ENCODE results near the gene RTL1.

Gene RTL1

GRCh38 chr14:100930270-100930669 is 26.7 kb upstream of the RTL1 start:
- no peaks in the 10 kb centered on the region for H3K27me3 ChIP-seq (ENCODE audit: insufficient read depth, poor library complexity, severe bottlenecking)
- no peak for TF ChIP-seq SPI1 (IDR thresholded peaks at IDR 0.05; ENCODE audit: borderline replicate concordance, low read depth)
- TF ChIP-seq GABPA (IDR thresholded peaks at IDR 0.05; ENCODE audit: low read depth), result no peak
- no peak overlapping the region for H3K4me3 ChIP-seq (replicated peaks; ENCODE audit: insufficient read depth, low read length)
- DNase-seq (ENCODE audit: low read depth in 1 of 2, low spot score in 1 of 2), result no peak
- H3K27ac ChIP-seq (replicated peaks), result no peak overlapping the region

GRCh38 chr14:100915560-100915959 is 12.0 kb upstream of the RTL1 start:
- no peak for DNase-seq (ENCODE audit: low read depth in 1 of 2, low spot score in 1 of 2)
- TF ChIP-seq SPI1 (IDR thresholded peaks at IDR 0.05; ENCODE audit: borderline replicate concordance, low read depth) (no peak), CTCF (IDR thresholded peaks at IDR 0.05; ENCODE audit: insufficient read depth, low read length) (no peak), POLR2AphosphoS5 (IDR thresholded peaks at IDR 0.05; ENCODE audit: low read depth) (no peak), GABPA (IDR thresholded peaks at IDR 0.05; ENCODE audit: low read depth) (no peak), REST (IDR thresholded peaks at IDR 0.05; ENCODE audit: insufficient replicate concordance, low read depth) (no peak)

GRCh38 chr14:100914597-100915021 is 11.1 kb upstream of the RTL1 start:
- Histone ChIP-seq H3K27me3 (ENCODE audit: insufficient read depth, poor library complexity, severe bottlenecking) (no peaks in the 10 kb centered on the region), H3K27ac (replicated peaks) (no peak overlapping the region), H3K4me3 (replicated peaks; ENCODE audit: insufficient read depth, low read length) (no peak overlapping the region)
- TF ChIP-seq POLR2AphosphoS5 (IDR thresholded peaks at IDR 0.05; ENCODE audit: low read depth) (no peak), SPI1 (IDR thresholded peaks at IDR 0.05; ENCODE audit: borderline replicate concordance, low read depth) (no peak), REST (IDR thresholded peaks at IDR 0.05; ENCODE audit: insufficient replicate concordance, low read depth) (no peak), CTCF (IDR thresholded peaks at IDR 0.05; ENCODE audit: insufficient read depth, low read length) (no peak), GABPA (IDR thresholded peaks at IDR 0.05; ENCODE audit: low read depth) (no peak)
- DNase-seq (ENCODE audit: low read depth in 1 of 2, low spot score in 1 of 2), result no peak

More at GRCh38 chr14:100915560-100915959, 12.0 kb upstream of the RTL1 start:
- Histone ChIP-seq H3K27ac (replicated peaks) (no peak overlapping the region), H3K4me3 (replicated peaks; ENCODE audit: insufficient read depth, low read length) (no peak overlapping the region), H3K27me3 (ENCODE audit: insufficient read depth, poor library complexity, severe bottlenecking) (no peaks in the 10 kb centered on the region)

GRCh38 chr14:100911665-100912316 is 8.3 kb upstream of the RTL1 start:
- no peak for DNase-seq (ENCODE audit: low read depth in 1 of 2, low spot score in 1 of 2)
- TF ChIP-seq CTCF (IDR thresholded peaks at IDR 0.05; ENCODE audit: insufficient read depth, low read length) (no peak), POLR2AphosphoS5 (IDR thresholded peaks at IDR 0.05; ENCODE audit: low read depth) (no peak), SPI1 (IDR thresholded peaks at IDR 0.05; ENCODE audit: borderline replicate concordance, low read depth) (no peak), REST (IDR thresholded peaks at IDR 0.05; ENCODE audit: insufficient replicate concordance, low read depth) (no peak), GABPA (IDR thresholded peaks at IDR 0.05; ENCODE audit: low read depth) (no peak)
- Histone ChIP-seq H3K27ac (replicated peaks) (no peak overlapping the region), H3K4me3 (replicated peaks; ENCODE audit: insufficient read depth, low read length) (no peak overlapping the region), H3K27me3 (ENCODE audit: insufficient read depth, poor library complexity, severe bottlenecking) (peaks cover 5% of the 10 kb centered on the region)

Data from HL-60 (cell line).